GM23338 (cell line): ENCODE data around the gene ARHGEF19. TPM values are rescaled to one million over a fixed set of nuclear protein-coding genes. Genes with fewer than 3 reads are reported as not detected.

Experiments used
- ATAC-seq: fragments of 200-7000 bp; cut with Tn5 transposase; 3 replicates; pipeline ENCODE4 v1.9.1; 2020
- DNase-seq: peaks from one replicate; pipeline ENCODE4 v3.0.0-alpha.2; 2015; ENCODE audit warnings: low spot score
- H2AFZ ChIP-seq: fragments of 200-600 bp; sonication (generic); 2 replicates; pipeline ENCODE4 v1.8.0; 2016; ENCODE audit warnings: antibody characterized with exemption, mild to moderate bottlenecking, moderate library complexity
- H3F3A ChIP-seq: fragments of 200-600 bp; sonication (generic); replicated peaks from 2 replicates; pipeline ENCODE4 v1.8.0; 2017; ENCODE audit warnings: antibody characterized with exemption, mixed run types, low read depth
- H3K27ac ChIP-seq: fragments of 200-600 bp; sonication (generic); 2 replicates; pipeline ENCODE4 v1.6.1; 2016; ENCODE audit warnings: low read depth
- H3K27me3 ChIP-seq: fragments of 200-600 bp; sonication (generic); 2 replicates; pipeline ENCODE4 v1.8.0; 2016; ENCODE audit warnings: mild to moderate bottlenecking, mixed run types, moderate library complexity; ENCODE audit not compliant: insufficient read depth
- H3K36me3 ChIP-seq: fragments of 200-600 bp; sonication (generic); 2 replicates; pipeline ENCODE4 v1.8.0; 2016; ENCODE audit warnings: mild to moderate bottlenecking; ENCODE audit not compliant: insufficient read depth
- H3K4me1 ChIP-seq: fragments of 200-600 bp; sonication (generic); 2 replicates; pipeline ENCODE4 v1.8.0; 2016; ENCODE audit warnings: mild to moderate bottlenecking, moderate library complexity; ENCODE audit not compliant: insufficient read depth
- H3K4me2 ChIP-seq: fragments of 200-600 bp; sonication (generic); 2 replicates; pipeline ENCODE4 v1.7.1; 2017; ENCODE audit warnings: mixed run types
- H3K4me3 ChIP-seq: fragments of 200-600 bp; sonication (generic); 2 replicates; pipeline ENCODE4 v1.6.1; 2016; ENCODE audit warnings: mixed run types
- H3K79me2 ChIP-seq: fragments of 200-600 bp; sonication (generic); replicated peaks from 2 replicates; pipeline ENCODE4 v1.8.0; 2017; ENCODE audit warnings: mild to moderate bottlenecking; ENCODE audit not compliant: insufficient read depth
- H3K9me2 ChIP-seq: fragments of 200-600 bp; sonication (generic); 2 replicates; pipeline ENCODE4 v1.8.0; 2017; ENCODE audit not compliant: insufficient read depth
- H4K20me1 ChIP-seq: fragments of 200-600 bp; sonication (generic); replicated peaks from 2 replicates; pipeline ENCODE4 v1.8.0; 2017; ENCODE audit warnings: mild to moderate bottlenecking; ENCODE audit not compliant: insufficient read depth
- H3K27ac Mint-ChIP-seq: 2 replicates; pipeline ENCODE4 v1.8.0; 2020; ENCODE audit warnings: inconsistent platforms, mild to moderate bottlenecking, moderate library complexity, mixed read lengths
- H3K27me3 Mint-ChIP-seq: 3 replicates; pipeline ENCODE4 v1.8.0; 2022; ENCODE audit warnings: low read depth, mild to moderate bottlenecking, moderate library complexity, mixed read lengths, inconsistent platforms; ENCODE audit not compliant: insufficient read depth, poor library complexity
- H3K36me3 Mint-ChIP-seq: 3 replicates; pipeline ENCODE4 v1.8.0; 2021; ENCODE audit warnings: low read depth, mild to moderate bottlenecking, inconsistent platforms, moderate library complexity, mixed read lengths
- H3K4me1 Mint-ChIP-seq: 3 replicates; pipeline ENCODE4 v1.8.0; 2020; ENCODE audit warnings: mild to moderate bottlenecking, inconsistent platforms, mixed read lengths
- H3K4me3 Mint-ChIP-seq: 3 replicates; pipeline ENCODE4 v1.8.0; 2021; ENCODE audit warnings: moderate library complexity, mild to moderate bottlenecking, inconsistent platforms, mixed read lengths
- H3K9me3 Mint-ChIP-seq: 3 replicates; pipeline ENCODE4 v1.8.0; 2020; ENCODE audit warnings: moderate library complexity, mild to moderate bottlenecking, inconsistent platforms, mixed read lengths
- CREB1 ChIP-seq: fragments of 250-450 bp; sonication (Bioruptor Pico); IDR thresholded peaks from 2 replicates; pipeline ENCODE4 v1.5.0; 2020; ENCODE audit warnings: low read depth, mild to moderate bottlenecking, moderate library complexity
- EZH2 ChIP-seq: fragments of 200-600 bp; sonication (generic); IDR thresholded peaks from one replicate; pipeline ENCODE4 v1.8.0; 2017; ENCODE audit warnings: antibody characterized with exemption, mild to moderate bottlenecking, low read depth; ENCODE audit not compliant: unreplicated experiment
- EZH2phosphoT487 ChIP-seq: fragments of 200-600 bp; sonication (generic); IDR thresholded peaks from one replicate; pipeline ENCODE4 v1.8.1; 2018; ENCODE audit warnings: antibody characterized with exemption; ENCODE audit not compliant: unreplicated experiment
- JUNB ChIP-seq: IDR thresholded peaks from one replicate; pipeline ENCODE4 v1.6.1; 2016; ENCODE audit warnings: antibody characterized with exemption; ENCODE audit not compliant: unreplicated experiment
- NANOG ChIP-seq: IDR thresholded peaks from 2 replicates; pipeline ENCODE4 v1.6.1; 2016; ENCODE audit warnings: antibody characterized with exemption, borderline replicate concordance
- POLR2AphosphoS5 ChIP-seq: IDR thresholded peaks from 2 replicates; pipeline ENCODE4 v1.6.1; 2016; ENCODE audit warnings: antibody characterized with exemption, low read depth
- STAT1 ChIP-seq: IDR thresholded peaks from one replicate; pipeline ENCODE4 v1.6.1; 2016; ENCODE audit warnings: antibody characterized with exemption; ENCODE audit not compliant: unreplicated experiment
- ZNF114 ChIP-seq: fragments of 250-450 bp; sonication (Bioruptor Pico); IDR thresholded peaks from 2 replicates; pipeline ENCODE4 v1.5.0; 2020; ENCODE audit warnings: mild to moderate bottlenecking, moderate library complexity
- ZNF331 ChIP-seq: fragments of 250-450 bp; sonication (Bioruptor Pico); IDR thresholded peaks from 2 replicates; pipeline ENCODE4 v1.5.0; 2020; ENCODE audit warnings: low read depth, mild to moderate bottlenecking, moderate library complexity
- polyA plus RNA-seq: library from polyadenylated mRNA; unstranded; fragments of >200 nt; fragmentation: Nextera tagmentation; extraction: Ambion mirVana; gene quantifications from 2 replicates; pipeline ENCODE4 v1.2.1, GENCODE V29; 2016
- total RNA-seq: library from RNA; depleted of rRNA; stranded (reverse); fragments of >200 nt; shearing (Covaris generic); gene quantifications from 2 replicates; pipeline ENCODE4 v1.2.3, GENCODE V29; 2014
- TF ChIP-seq, protein P1 (sequence below): fragments of 250-450 bp; sonication (Bioruptor Pico); IDR thresholded peaks from 2 replicates; pipeline ENCODE4 v1.5.0; 2020; ENCODE audit warnings: mild to moderate bottlenecking, moderate library complexity
- TF ChIP-seq, protein P2 (sequence below), 2 experiments: fragments of 200-600 bp in 1 of 2; sonication (generic) in 1 of 2; conservative IDR thresholded peaks; 2 replicates each; pipeline versions ENCODE4 v1.5.1 to v1.6.1; 2016 to 2017; ENCODE audit warnings: antibody characterized with exemption in 2 of 2, low read depth in 2 of 2, mild to moderate bottlenecking in 2 of 2, moderate library complexity in 1 of 2
- TF ChIP-seq, protein P3 (sequence below): IDR thresholded peaks from 2 replicates; pipeline ENCODE4 v1.6.1; 2016; ENCODE audit warnings: antibody characterized with exemption
- TF ChIP-seq, protein P4 (sequence below): IDR thresholded peaks from one replicate; pipeline ENCODE4 v1.6.1; 2018; ENCODE audit warnings: antibody characterized with exemption; ENCODE audit not compliant: unreplicated experiment

The ARHGEF19 gene
- total and polyA plus RNA-seq, 2 experiments from 2014 or later, result 19.5 to 46.4 TPM

DNA sequence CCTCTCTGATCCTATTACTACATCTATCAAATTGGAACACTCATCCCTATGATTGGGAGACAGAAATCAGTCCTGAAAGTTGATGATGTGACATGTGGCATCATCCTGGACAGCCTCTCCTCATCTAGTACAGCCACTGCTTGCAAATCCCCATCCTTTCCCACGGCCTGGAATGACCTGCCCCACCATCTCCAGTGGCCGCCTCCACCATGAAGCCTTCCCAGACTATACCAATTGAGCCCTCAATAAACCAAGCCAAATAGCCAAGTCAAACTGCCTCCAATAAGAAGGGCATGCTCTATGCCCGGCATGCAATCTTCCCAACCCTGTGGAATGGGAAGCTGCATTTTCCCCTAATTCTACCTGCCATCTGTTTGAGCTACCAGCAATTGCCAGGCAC, 561 bp upstream of the ARHGEF19 start (continued):
- TF ChIP-seq, protein P1, sequence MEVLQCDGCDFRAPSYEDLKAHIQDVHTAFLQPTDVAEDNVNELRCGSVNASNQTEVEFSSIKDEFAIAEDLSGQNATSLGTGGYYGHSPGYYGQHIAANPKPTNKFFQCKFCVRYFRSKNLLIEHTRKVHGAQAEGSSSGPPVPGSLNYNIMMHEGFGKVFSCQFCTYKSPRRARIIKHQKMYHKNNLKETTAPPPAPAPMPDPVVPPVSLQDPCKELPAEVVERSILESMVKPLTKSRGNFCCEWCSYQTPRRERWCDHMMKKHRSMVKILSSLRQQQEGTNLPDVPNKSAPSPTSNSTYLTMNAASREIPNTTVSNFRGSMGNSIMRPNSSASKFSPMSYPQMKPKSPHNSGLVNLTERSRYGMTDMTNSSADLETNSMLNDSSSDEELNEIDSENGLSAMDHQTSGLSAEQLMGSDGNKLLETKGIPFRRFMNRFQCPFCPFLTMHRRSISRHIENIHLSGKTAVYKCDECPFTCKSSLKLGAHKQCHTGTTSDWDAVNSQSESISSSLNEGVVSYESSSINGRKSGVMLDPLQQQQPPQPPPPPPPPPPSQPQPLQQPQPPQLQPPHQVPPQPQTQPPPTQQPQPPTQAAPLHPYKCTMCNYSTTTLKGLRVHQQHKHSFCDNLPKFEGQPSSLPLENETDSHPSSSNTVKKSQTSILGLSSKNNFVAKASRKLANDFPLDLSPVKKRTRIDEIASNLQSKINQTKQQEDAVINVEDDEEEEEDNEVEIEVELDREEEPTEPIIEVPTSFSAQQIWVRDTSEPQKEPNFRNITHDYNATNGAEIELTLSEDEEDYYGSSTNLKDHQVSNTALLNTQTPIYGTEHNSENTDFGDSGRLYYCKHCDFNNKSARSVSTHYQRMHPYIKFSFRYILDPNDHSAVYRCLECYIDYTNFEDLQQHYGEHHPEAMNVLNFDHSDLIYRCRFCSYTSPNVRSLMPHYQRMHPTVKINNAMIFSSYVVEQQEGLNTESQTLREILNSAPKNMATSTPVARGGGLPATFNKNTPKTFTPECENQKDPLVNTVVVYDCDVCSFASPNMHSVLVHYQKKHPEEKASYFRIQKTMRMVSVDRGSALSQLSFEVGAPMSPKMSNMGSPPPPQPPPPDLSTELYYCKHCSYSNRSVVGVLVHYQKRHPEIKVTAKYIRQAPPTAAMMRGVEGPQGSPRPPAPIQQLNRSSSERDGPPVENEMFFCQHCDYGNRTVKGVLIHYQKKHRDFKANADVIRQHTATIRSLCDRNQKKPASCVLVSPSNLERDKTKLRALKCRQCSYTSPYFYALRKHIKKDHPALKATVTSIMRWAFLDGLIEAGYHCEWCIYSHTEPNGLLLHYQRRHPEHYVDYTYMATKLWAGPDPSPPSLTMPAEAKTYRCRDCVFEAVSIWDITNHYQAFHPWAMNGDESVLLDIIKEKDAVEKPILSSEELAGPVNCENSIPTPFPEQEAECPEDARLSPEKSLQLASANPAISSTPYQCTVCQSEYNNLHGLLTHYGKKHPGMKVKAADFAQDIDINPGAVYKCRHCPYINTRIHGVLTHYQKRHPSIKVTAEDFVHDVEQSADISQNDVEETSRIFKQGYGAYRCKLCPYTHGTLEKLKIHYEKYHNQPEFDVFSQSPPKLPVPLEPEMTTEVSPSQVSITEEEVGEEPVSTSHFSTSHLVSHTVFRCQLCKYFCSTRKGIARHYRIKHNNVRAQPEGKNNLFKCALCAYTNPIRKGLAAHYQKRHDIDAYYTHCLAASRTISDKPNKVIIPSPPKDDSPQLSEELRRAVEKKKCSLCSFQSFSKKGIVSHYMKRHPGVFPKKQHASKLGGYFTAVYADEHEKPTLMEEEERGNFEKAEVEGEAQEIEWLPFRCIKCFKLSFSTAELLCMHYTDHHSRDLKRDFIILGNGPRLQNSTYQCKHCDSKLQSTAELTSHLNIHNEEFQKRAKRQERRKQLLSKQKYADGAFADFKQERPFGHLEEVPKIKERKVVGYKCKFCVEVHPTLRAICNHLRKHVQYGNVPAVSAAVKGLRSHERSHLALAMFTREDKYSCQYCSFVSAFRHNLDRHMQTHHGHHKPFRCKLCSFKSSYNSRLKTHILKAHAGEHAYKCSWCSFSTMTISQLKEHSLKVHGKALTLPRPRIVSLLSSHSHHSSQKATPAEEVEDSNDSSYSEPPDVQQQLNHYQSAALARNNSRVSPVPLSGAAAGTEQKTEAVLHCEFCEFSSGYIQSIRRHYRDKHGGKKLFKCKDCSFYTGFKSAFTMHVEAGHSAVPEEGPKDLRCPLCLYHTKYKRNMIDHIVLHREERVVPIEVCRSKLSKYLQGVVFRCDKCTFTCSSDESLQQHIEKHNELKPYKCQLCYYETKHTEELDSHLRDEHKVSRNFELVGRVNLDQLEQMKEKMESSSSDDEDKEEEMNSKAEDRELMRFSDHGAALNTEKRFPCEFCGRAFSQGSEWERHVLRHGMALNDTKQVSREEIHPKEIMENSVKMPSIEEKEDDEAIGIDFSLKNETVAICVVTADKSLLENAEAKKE, result no peak

DNA sequence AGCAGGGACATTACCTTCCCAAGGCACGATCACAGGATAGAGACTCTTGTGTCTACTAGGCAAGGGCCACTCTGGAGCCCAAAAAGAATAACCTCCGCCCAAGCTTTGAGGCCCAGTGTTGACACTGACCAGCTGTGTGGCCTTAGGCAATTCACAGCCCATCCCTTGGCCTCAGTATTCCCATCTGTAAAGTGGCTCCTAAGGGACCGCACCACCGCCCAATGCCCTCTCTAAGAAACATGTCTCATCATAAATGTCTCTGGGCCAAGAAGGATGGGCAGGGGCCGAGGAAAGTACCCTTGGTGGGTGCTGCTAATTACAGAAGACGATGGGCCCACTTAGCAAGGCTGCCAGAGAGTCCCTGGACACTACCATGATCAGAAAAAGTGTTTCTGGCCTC, 628 bp downstream of the ARHGEF19 start:
- no peaks in the 10 kb centered on the region for H3K9me3 Mint-ChIP-seq
- H3K27ac Mint-ChIP-seq, result peak overlapping the region; percentile 40
- peaks cover 52% of the 10 kb centered on the region for H3K4me1 Mint-ChIP-seq
- Histone ChIP-seq H3K4me2 (peak overlapping the region; percentile 94), H3K4me1 (peaks cover 53% of the 10 kb centered on the region), H3K4me3 (peak overlapping the region; percentile 70), H3K79me2 (peaks cover 30% of the 10 kb centered on the region), H3K27me3 (peaks cover 5% of the 10 kb centered on the region), H4K20me1 (no peaks in the 10 kb centered on the region; the same call in 1 of the 2 replicates), H3K9me2 (no peaks in the 10 kb centered on the region), H3F3A (peaks cover 11% of the 10 kb centered on the region; the same call in 1 of the 2 replicates), H3K36me3 (no peaks in the 10 kb centered on the region), H2AFZ (no peak overlapping the region), H3K27ac (peak overlapping the region; percentile 56; the same call in 1 of the 2 replicates)
- peak overlapping the region; percentile 81 for H3K4me3 Mint-ChIP-seq
- no peak for DNase-seq
- ATAC-seq, result no peak
- peaks cover 3% of the 10 kb centered on the region; the same call in 1 of the 3 replicates for H3K36me3 Mint-ChIP-seq
- peaks cover 21% of the 10 kb centered on the region for H3K27me3 Mint-ChIP-seq
- TF ChIP-seq ZNF114 (no peak), CREB1 (CRISPR knock-in tag) (no peak), ZNF331 (no peak), EZH2 (no peak), STAT1 (no peak), EZH2phosphoT487 (no peak), NANOG (no peak), JUNB (no peak), POLR2AphosphoS5 (no peak)
- TF ChIP-seq, protein P2, sequence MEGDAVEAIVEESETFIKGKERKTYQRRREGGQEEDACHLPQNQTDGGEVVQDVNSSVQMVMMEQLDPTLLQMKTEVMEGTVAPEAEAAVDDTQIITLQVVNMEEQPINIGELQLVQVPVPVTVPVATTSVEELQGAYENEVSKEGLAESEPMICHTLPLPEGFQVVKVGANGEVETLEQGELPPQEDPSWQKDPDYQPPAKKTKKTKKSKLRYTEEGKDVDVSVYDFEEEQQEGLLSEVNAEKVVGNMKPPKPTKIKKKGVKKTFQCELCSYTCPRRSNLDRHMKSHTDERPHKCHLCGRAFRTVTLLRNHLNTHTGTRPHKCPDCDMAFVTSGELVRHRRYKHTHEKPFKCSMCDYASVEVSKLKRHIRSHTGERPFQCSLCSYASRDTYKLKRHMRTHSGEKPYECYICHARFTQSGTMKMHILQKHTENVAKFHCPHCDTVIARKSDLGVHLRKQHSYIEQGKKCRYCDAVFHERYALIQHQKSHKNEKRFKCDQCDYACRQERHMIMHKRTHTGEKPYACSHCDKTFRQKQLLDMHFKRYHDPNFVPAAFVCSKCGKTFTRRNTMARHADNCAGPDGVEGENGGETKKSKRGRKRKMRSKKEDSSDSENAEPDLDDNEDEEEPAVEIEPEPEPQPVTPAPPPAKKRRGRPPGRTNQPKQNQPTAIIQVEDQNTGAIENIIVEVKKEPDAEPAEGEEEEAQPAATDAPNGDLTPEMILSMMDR (conservative IDR thresholded peaks at IDR 0.05; ENCODE audit: low read depth in 2 of 2), result no peak
- TF ChIP-seq, protein P3, sequence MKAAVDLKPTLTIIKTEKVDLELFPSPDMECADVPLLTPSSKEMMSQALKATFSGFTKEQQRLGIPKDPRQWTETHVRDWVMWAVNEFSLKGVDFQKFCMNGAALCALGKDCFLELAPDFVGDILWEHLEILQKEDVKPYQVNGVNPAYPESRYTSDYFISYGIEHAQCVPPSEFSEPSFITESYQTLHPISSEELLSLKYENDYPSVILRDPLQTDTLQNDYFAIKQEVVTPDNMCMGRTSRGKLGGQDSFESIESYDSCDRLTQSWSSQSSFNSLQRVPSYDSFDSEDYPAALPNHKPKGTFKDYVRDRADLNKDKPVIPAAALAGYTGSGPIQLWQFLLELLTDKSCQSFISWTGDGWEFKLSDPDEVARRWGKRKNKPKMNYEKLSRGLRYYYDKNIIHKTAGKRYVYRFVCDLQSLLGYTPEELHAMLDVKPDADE, result no peak
- TF ChIP-seq, protein P4, sequence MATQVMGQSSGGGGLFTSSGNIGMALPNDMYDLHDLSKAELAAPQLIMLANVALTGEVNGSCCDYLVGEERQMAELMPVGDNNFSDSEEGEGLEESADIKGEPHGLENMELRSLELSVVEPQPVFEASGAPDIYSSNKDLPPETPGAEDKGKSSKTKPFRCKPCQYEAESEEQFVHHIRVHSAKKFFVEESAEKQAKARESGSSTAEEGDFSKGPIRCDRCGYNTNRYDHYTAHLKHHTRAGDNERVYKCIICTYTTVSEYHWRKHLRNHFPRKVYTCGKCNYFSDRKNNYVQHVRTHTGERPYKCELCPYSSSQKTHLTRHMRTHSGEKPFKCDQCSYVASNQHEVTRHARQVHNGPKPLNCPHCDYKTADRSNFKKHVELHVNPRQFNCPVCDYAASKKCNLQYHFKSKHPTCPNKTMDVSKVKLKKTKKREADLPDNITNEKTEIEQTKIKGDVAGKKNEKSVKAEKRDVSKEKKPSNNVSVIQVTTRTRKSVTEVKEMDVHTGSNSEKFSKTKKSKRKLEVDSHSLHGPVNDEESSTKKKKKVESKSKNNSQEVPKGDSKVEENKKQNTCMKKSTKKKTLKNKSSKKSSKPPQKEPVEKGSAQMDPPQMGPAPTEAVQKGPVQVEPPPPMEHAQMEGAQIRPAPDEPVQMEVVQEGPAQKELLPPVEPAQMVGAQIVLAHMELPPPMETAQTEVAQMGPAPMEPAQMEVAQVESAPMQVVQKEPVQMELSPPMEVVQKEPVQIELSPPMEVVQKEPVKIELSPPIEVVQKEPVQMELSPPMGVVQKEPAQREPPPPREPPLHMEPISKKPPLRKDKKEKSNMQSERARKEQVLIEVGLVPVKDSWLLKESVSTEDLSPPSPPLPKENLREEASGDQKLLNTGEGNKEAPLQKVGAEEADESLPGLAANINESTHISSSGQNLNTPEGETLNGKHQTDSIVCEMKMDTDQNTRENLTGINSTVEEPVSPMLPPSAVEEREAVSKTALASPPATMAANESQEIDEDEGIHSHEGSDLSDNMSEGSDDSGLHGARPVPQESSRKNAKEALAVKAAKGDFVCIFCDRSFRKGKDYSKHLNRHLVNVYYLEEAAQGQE, result no peak
